Nucleus accumbens (tissue), 56 donors: ENCODE measurements around the gene LYST.
"Not testable (repeated sequence)": the region's sequence is repeated elsewhere in the genome, so short reads cannot be mapped to it uniquely, and the experiment has no call there.

Experiments used
- DNase-seq, 56 donors: peaks; one replicate each; lab custom pipeline; 2025; lab: John Stamatoyannopoulos, UW

Gene LYST

GRCh38 chr1:235822685-235823084 is 44.0 kb downstream of the LYST start:
- DNase-seq: no peak

GRCh38 chr1:235821361-235821981 is 45.2 kb downstream of the LYST start:
- DNase-seq: no peak

GRCh38 chr1:235820061-235820460 is 46.6 kb downstream of the LYST start:
- no peak for DNase-seq

- DNase-seq: no peak
Observed at GRCh38 chr1:235818632-235819136, 48.0 kb downstream of the LYST start.

- DNase-seq: no peak
Observed at GRCh38 chr1:235817101-235817728, 49.5 kb downstream of the LYST start.

- no peak for DNase-seq
Observed at GRCh38 chr1:235809688-235810397, 56.9 kb downstream of the LYST start.

- DNase-seq: peak in 1 of 56 donors; percentile 4
Observed at GRCh38 chr1:235808223-235808622, 58.5 kb downstream of the LYST start.

- DNase-seq: no peak
Observed at GRCh38 chr1:235806123-235806522, 60.6 kb downstream of the LYST start.

GRCh38 chr1:235802573-235803346 is 63.9 kb downstream of the LYST start:
- DNase-seq: no peak

GRCh38 chr1:235799264-235799663 is 67.4 kb downstream of the LYST start:
- DNase-seq: no peak

GRCh38 chr1:235791532-235792060 is 75.1 kb downstream of the LYST start:
- DNase-seq: no peak

- DNase-seq: no peak
Observed at GRCh38 chr1:235790123-235790522, 76.6 kb downstream of the LYST start.

GRCh38 chr1:235786227-235786898 is 80.3 kb downstream of the LYST start:
- DNase-seq: not testable (repeated sequence)

GRCh38 chr1:235784950-235785349 is 81.8 kb downstream of the LYST start:
- DNase-seq: no peak

GRCh38 chr1:235783148-235783776 is 83.4 kb downstream of the LYST start:
- no peak for DNase-seq

GRCh38 chr1:235782601-235783000 is 84.1 kb downstream of the LYST start:
- DNase-seq: no peak

GRCh38 chr1:235781807-235782206 is 84.9 kb downstream of the LYST start:
- no peak for DNase-seq

- DNase-seq: no peak
Observed at GRCh38 chr1:235779770-235780169, 86.9 kb downstream of the LYST start.

- no peak for DNase-seq
Observed at GRCh38 chr1:235776396-235776795, 90.3 kb downstream of the LYST start.
